Epithelial cell of proximal tubule (primary cell): Measurements from ENCODE around the gene PAX7. TPM values are rescaled to one million over a fixed set of nuclear protein-coding genes. Genes with fewer than 3 reads are reported as not detected.

ENCODE experiments used
- DNase-seq: peaks from one replicate; pipeline ENCODE4 v3.0.0-alpha.2; 2011; ENCODE audit warnings: low read depth
- H3K4me3 ChIP-seq: 2 replicates; pipeline ENCODE4 v1.5.1; 2011; ENCODE audit warnings: low read depth, mild to moderate bottlenecking, low read length
- CTCF ChIP-seq: conservative IDR thresholded peaks from 2 replicates; pipeline ENCODE4 v1.5.1; 2012; ENCODE audit warnings: low read depth, mild to moderate bottlenecking, low read length
- total RNA-seq: library from RNA; depleted of rRNA; stranded (reverse); fragments of >200 nt; gene quantifications from 2 replicates; pipeline ENCODE4 v1.2.3, GENCODE V29; 2015

Gene PAX7
- total RNA-seq, 1 donor from 2014 or later = not detected

GRCh38 chr1:18637962-18638834, 7.6 kb downstream of the PAX7 start:
- no peak for TF ChIP-seq CTCF
- H3K4me3 ChIP-seq = no peak overlapping the region
- DNase-seq = no peak

GRCh38 chr1:18638835-18639364, 8.3 kb downstream of the PAX7 start:
- no peak for TF ChIP-seq CTCF
- no peak overlapping the region for H3K4me3 ChIP-seq
- no peak for DNase-seq

DNA sequence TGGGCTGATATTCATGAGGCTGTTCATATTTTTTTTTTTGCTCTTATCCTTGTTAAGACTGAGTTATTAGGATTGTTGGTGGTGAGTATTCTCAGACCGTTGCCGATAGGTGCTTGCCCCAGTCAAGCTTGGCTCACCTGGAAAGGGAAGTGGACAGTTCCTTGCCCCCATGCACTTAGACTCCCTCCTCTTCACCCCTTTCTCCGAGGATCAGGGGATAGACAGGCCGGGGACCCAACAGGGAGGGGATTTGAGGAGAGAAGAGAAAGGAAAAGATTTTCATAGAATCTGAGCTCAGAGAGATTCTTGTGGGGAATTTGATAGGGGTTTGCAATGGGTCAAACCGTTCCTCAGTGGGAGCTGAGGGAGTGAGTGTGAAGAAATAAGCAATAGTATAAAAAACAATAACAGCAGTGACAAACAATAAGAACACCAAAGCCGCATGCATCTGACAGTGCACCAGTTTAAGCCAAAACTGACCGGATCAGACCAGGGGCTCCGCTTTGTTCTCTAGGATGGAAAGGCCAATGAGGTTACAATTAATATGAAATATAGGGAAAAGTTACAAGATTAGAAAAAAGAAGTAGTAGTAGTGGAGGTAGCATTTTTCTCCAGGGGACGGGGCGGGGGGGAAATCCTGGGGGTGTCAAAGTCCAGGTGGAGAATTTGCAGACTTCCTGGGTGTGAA, 8.9 kb downstream of the PAX7 start:
- no peak overlapping the region for H3K4me3 ChIP-seq
- no peak for DNase-seq
- TF ChIP-seq CTCF = no peak

GRCh38 chr1:18640228-18641004, 9.8 kb downstream of the PAX7 start:
- no peak for DNase-seq
- no peak overlapping the region for H3K4me3 ChIP-seq
- no peak for TF ChIP-seq CTCF

DNA sequence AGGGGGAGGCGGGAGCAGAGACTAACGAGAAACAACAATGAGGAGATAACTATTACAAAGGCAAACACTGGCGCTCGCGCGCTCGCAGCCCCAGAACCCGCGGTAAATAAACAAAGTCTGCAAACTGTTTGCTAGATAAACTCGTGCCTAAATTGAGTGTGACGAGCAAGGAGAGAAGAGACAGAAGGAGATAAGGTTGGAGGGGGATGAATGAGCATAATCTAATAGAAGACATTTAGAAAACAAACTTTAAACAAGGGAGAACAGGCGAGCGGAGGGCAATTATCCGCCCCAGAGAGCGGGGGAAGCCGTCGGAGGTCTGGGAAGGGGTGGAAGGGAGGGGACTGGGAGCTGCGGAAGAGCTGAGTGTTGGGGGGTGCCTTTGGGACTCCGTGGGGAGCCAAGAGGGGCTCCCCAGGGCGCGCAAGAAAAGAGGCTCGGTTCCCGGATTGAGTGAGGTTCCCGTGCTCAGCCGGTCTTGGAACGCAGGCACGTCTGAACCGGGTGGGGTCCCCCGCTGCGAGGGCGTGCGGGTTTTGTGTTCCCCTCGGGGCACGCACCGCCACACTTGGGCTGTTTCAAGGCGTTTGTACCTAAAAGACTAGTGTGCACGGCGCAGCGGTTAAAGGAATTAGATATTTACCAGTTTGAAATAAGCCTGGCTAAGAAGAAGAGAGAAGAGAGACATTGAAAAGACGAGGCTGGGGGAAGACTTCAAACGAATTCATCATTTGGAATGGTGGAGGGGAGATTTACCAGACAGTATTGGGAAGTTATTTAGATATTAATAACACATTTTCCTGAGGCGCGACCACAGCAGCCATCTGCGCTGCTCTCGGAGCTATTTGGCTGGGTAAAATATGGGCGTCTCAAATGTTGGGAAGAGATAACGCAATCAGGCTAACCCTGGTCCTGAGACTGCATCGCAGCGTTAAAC, 10.6 kb downstream of the PAX7 start:
- TF ChIP-seq CTCF = no peak
- H3K4me3 ChIP-seq = no peak overlapping the region
- DNase-seq = no peak
